Activated T-cell treated with anti-CD3 and anti-CD28 coated beads, Interleukin-2, amount 50 U/mL, for 1 hour (primary cell): ENCODE results near the gene NR3C2.

Experiments
- DNase-seq: peaks from one replicate; pipeline ENCODE4 v3.0.0-alpha.2; 2020

NR3C2 gene

DNA sequence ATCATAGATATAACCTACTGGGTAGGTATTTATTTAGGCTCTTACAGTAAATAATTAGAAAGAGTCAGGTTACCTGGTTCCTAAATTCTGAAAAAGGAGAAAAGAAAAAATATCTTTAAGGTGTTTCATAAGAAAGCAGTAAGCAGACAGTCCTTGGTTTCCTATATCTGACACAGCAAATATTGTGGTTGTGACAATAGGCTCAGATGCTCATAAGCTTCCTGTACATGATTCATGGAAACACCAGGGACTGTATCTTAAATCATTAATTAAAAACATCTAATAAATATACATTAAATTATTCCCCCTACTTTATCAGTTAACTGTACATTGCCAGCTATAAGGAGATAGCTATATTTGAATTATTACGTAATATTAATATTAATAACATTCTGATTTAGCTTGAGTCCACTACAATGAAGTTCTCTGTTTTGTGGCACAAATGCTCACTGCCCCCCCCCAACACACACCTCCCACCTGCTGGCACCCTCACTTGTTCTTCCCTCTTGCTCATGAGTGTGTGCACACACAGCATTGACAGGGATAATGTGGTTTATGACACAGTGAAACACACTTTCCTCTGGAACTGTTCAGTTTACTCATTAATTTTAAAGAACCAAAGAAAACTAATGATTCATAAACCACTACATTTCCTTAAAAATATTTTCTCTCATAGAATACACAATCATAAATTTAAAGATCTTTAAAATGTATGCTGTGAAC, 187.4 kb downstream of the NR3C2 start:
- DNase-seq = no peak

DNA sequence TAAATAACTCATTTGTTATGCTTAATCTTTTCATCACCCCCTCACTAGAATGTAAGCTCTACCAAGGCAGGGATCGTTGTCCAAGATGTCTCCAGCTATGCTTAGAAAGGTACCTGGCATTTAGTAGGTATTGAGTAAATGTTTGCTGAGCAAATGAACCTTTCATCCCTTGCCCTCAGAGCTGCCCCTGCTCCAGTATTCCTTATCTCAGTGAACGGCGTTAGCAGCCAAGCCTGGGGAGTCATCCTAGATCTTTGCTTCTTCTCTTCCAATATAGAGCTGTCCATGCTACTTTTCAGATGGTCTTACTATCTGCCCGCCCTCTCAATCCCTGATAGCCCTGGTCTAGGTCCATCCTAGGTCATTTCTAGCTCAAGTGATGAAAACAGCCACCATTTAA, 188.4 kb downstream of the NR3C2 start:
- DNase-seq = no peak

DNA sequence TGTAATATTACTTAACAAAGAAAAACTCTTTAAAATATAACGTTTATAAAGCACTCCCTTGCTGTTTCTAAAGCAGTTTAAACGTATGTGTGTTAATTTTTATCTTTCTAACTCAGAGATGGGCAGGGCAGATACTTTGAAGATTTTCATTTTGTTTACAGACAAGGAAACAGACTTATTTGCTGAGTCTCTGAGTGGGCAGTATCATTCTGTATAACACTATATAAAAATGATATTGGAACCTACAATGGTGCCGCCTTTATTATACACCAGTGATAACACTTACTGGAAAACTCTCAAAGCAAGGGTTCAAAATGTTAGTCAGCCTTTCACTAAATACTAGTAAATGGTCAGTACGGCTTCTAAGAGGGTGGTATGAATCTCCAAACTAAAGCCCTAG, 193.4 kb downstream of the NR3C2 start:
- no peak for DNase-seq

DNA sequence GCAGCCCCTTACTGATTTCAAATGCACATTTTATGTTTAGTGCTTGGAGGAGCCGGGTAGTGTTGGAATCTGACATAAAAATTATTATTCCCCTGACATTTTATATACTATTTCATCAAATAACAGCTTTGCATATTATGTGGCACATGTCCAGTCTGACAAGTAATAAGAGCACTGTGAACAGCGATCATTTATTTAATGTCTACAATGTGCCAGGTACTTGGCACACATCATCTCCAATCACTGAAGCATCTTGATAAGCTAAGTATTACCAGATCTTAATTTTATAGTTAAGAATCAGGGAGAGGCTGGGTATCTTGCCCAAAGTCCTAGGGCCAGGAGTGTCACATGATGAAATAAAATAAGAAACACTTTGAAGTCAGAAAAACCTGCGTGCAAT, 197.2 kb downstream of the NR3C2 start:
- DNase-seq = no peak

DNA sequence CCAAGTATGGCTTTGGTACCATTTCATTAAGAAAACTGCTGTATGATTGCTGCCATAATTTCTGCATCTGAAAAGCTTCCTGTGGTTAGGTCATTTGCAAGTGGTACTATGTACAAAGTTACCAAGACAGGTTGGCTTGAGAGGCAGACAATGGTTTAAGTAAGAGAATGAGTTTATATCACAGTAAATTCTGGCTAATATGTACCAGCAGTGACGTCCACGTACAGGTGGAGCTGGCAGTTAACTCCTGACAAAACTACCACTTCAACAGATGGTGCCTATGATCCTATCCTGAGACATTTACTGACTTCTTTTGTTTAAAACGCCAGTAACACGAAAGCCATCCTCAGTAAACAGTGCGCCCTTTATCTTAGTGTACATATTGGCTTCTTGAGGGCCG, 198.4 kb downstream of the NR3C2 start:
- no peak for DNase-seq

DNA sequence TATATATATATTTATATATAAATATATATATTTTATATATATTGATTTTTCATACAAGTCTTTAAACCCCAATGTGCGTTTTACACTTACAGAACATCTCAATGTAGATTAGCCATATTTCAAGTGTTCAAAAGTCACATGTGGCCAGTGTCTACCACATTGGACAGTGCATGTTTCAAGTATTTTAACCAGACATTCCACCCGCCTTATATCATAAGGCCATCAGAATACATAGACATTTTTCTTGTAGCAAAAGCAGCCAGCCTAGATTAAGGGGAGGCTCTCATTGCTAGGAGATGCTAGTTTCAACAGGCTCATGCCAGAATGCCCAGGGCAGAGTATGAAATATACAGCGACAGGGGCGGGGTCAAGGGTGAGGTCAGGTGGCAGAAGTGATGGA, 202.0 kb downstream of the NR3C2 start:
- no peak for DNase-seq

DNA sequence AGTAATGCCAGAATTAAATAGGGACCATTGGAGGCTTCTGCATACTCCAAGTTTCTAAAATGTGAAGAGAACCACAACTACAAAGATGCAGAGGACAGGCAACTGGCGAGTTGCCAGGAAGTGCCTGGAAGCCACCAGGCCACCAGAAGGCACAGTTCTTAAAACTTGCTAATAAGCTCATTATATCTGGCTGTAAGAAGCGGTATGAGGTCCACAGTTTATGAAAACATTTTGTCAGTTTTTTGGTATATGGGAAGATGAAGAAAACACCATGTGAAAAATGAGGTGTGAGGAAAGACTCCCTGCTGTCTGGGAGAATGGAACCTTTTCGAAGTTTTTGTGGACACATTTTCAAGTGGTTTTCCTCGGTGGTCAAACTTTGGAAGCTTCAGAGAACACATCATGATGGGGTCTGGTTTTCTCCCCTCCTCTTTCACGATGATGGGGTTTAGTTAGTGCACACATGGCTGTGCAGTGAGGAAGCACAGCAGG, 202.7 kb downstream of the NR3C2 start:
- no peak for DNase-seq

DNA sequence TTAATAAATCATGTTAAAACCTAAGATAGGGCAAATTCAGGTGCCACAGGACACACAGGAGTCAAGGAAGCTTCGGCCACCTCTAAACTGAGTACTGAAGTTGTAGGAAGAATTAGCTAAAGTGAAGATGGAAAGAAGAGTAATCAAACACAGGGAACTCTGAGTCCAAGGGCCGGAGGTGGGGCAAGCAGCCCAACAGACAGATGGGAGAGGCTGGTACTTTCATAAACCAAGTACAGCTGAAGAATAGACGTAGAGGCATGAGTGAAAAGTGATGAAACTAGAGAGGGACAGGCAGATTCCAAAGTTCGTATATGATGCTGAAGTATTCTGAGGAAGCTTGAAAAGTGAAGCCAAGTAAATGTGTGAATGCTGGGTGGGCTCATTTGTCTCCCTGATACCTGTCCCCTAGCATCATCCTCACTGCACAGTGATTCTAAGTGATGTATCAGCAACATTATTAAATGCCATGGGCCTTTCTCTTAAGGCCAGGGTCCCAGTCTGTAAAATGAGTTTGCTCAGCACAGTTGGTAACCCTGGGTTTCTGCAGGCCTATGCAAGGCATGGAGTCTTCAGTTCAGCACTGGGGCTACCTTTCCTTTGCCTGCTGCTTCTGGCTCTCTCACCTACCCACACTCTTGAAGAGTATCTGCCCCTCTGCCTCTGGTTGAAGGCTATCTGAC, 203.3 kb downstream of the NR3C2 start:
- DNase-seq = no peak

DNA sequence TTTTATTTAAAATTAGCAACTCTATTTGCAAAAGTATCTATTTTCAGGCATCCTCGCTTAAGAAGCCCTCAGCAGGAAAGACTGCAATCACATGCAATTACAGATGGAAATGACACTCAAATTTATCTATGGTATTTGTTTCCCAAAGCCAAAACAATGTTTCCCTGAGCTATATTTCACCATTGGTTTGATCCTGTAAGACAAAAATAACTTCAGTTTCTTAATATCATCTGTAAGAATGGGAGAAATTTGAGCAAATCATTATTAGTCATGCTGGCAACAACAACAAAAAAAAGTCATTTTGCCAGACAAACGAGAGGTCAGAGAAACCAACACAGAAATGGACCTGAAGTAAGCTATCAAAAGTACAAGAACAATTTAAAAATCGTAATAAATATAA, 204.1 kb downstream of the NR3C2 start:
- no peak for DNase-seq

DNA sequence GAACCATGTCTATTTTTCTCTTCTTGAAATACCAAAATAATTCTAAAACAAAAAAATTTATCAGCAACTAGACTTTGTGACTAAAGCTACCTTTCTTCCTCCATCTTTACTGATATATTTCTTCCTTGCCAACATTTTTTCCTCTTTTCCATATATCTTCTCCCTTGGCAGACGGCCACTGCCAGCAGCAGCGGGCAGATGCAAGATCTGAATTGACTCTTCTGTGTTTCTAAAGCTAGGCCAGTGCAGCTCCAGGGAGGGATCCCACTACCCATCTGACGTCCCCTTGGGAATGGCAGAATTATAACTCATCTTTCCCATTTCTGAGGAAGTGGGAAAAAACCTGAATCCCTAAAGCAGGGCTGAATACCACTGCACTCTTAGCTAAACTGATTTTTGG, 206.4 kb downstream of the NR3C2 start:
- DNase-seq = no peak

DNA sequence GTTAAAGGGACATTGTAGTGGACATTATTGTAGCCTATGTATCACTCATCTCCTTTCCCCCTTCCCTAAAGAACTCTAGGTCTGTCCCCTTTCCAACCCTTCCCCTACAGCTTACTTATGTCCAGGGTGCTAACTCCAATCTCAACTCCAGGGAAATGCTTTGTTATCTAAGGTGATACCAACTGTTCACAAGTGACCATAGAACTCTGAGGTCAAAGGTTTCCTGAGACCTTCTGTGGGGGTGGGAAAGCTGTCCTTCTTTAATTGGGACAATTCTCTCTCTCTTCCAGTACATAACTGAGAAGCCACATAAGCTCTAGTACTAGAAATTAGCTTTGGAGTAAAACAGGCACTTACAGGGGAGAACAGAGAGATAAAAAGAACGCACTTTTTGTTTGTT, 212.4 kb downstream of the NR3C2 start:
- DNase-seq = no peak

DNA sequence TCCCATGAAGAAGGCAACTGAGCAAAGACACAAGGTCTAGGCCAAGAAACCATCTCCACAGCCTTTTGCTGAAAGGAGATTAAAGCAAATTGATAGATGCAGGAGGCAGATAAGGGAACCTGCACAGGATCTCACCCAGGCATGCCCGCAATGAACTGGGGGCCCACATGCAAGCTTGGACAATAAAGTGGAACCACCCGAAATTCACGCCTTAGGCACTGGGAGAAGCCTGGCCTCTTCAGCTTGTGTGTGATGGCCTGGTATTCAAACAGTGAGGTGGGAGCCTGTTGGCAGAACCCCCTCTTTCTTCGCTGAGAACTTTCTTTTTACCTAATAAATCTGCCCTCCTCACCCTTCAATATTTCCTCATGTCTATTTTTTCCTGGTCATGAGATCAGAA, 213.2 kb downstream of the NR3C2 start:
- DNase-seq = no peak

DNA sequence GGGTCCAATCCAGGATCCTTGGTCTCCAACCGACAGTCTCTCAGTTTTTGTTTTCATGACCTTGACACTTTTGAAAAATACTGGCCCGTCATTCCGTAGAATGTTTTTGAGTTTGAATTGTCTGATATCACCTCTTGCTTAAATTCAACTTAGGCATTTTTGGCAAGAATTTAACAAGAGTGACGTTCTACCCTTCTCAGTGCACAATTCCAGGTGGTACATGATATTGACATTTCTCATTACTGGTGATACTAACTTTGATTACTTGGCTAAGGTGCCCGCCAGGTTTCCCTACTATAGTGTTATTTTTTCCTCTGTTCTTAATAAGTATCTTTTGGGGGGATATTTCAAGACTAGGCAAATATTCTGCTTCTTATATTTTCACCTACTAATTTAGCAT, 215.1 kb downstream of the NR3C2 start:
- no peak for DNase-seq

DNA sequence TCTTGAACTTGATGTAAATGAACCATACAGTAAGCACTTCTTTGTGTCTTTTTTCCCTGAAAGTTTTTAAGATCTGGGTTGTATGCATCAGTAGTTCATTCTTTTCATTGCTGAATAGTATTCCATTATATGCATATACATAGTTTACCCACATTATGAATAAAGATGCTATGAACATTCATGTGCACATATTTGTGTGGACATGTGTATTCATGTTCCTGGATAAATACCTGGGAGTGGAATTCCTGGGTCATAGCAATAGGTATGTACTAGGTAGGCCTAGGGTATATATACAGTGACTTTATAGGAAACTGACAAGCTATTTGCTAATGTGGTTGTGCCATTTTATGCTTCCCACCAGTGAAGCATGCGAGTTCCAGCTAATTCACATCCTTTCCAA, 215.9 kb downstream of the NR3C2 start:
- DNase-seq = no peak

DNA sequence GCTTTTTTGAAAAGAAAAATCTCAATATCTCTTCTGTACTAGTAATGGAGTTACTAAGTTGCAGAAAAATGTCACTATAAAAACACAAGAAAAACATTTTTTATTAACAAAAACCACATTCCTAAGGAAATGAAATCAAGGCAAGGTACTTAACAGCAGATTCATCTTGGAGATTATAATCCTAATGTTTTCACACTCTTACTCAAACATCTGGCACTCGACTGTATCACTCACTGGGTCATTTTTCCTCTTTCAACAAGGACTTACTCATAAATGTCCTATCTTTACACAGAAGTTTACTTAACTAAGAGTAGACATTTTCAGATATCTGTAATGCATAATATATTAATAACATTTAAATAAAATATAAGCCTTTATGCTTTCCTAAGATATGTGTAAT, 216.6 kb downstream of the NR3C2 start:
- DNase-seq = no peak

DNA sequence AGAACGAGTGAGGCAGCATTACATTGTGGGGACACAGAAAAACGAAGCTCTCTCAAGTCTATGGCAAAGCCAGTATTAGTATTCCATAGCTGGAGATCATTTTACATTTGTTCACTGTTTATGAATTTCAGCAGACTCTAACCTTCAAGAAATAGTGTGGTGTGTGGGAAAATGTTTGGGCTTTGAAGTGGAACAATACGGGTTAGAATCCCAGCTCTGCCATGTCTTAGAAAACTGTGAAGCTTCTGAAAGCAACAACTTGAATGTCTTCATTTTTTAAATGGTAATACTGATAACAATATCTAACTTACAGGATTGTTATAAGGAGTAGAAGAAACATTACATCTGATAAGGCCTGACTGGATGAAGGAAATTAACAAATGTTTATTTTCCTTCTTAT, 217.7 kb downstream of the NR3C2 start:
- no peak for DNase-seq

DNA sequence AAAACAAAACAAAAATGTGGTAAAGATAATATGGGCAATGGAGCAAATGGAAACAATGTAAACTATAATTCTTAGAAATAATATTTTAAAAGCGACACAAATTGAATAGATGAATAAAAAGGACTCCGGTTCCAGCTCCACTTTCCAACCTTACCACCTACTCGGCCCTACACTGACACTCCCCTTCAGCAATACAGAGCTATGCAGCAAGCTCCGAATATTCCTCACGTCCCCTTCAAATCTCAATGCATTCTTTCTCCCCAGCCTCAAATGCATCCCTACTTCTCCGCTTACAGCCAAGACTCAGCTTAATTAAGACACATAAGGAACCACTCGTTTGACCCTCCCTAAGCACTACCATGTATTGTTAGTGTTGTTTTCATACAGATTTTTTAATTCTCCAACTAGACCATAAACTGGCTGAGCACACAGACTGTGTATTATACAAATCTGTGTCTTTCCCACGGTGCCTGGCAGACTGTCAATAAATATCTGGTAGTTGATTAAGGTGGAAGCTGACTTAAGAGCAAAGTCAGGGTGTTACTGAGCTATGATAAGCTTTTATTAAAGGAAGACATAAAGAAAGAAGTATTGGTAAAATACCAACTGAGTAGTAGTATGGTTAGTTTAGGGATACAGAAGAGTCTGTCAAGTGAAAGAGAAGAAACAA, 219.1 kb downstream of the NR3C2 start:
- no peak for DNase-seq

DNA sequence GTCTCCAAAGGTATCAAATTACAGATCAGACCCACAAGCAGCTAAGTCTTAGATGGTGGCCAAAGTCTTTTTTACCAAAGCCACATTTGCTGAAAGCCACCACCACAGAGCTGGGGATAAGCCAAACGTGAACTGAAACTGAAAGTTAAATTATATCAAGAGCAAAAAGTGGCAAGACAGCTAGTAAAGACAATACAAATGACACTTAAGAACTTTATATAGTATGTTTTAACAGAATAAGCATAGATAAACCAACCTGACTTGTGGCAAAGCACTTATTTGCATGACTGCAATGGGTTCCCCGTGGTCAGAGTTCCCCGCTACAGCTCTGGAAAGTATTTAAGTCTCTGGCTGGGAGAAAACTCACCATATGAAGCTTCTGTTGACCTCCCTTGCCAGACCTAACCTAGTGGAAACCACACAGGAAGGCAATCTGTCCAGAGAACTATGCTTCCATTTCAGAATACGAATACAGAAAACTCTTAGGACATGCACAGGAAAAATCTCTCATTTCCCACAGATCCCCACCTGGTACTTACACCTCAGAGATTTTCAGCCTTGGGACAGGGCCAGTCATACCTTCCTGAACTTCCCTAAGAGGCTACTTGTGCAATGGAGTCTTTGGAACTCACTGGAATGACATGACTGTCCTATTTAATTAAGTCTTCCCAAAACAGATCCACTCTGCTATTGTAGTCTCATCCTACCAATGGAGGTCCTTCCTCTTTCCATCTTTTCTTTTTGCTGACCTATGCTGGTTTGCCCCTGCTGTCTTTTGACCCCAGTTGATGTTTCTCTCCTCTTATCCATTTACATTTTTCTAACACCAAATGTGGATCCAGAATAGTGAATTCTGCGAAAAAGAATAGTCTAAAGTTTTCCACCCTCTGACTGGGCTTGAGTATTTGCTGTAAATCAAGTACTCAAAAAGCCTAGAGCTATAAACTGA, 225.1 kb downstream of the NR3C2 start:
- no peak for DNase-seq

DNA sequence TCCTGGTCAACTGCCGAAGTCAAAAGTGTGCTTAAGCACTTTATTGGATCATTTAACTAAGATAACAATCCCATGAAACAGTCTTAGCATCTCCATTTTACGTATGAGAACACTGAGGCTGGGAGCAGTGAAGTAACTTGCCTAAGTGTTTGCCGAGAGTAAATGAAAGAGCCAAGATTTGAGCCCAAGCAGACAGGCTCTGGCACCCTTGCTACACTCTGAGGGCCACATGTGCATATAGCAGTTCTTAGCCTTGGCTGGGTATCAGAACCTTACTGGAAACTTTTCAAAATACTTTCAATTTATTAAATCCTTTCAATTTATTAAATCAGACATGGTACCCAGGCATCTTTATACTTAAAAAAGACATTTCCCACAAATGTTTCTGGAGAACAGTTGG, 225.9 kb downstream of the NR3C2 start:
- DNase-seq = no peak

DNA sequence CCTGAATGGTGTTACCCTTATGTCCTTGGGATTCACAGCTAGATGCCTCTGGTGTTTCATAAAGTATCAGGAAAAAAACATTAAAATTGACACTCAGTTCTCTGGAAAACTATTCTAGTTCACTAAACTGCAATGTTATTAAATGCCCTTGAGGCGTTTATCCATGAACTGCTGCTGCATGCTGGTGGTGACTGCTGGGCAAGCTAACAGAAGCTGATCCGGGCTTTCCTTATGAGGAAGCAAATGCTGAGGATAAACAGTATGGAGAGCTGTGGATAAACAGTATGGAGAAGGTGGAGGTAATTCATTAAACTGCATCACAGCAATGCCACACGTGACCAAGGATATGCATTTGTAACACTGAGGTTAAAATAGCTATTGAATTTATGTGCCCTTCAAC, 227.0 kb downstream of the NR3C2 start:
- DNase-seq = no peak

DNA sequence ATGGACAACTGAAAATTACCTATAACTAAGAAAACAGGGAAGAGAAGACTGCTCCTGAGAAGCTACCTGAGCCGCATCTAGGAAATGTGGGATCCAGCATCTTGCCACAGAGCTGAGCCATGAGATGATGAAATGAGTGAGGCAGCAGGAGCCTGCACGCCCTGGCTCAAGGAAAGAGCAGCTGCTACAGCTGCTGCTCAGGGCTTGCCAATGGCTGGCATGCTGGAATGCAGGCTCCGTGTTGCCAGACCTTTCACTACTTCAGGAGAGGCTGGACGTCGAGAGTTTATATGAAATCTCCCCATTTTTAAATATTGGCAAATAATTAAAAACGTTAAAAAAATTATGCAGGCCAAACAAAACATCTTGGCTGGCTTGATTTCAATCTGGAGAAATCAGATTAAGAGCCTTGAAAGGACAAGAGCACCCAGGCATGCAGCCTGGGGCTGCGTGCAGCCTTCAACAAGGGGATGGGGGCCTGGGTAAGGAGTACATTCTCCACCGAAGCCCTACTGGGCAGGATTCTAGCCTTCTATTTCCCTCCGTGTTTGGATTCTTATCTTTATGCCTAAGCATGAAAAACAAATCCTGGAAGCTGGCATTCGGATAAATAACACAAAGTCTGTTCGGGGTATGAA, 227.6 kb downstream of the NR3C2 start:
- DNase-seq = no peak

DNA sequence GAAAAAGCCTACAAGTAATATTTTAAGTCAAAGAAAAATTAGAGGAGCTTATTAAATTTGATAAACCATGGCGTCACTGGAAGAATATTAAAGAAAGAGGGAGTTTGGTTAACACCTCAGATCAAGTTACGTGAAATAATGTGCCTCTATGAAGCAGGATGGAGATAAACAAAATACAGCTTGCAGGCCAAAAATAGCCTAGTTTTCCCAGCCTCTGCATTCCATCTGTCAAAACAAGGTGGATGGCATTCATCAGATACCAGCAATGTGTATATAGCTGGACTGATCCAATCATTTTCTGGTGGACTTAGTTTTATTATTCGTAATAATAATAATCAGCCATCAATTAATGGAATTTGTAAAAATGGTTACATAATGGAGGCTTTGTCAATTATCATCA, 230.7 kb downstream of the NR3C2 start:
- DNase-seq = no peak

DNA sequence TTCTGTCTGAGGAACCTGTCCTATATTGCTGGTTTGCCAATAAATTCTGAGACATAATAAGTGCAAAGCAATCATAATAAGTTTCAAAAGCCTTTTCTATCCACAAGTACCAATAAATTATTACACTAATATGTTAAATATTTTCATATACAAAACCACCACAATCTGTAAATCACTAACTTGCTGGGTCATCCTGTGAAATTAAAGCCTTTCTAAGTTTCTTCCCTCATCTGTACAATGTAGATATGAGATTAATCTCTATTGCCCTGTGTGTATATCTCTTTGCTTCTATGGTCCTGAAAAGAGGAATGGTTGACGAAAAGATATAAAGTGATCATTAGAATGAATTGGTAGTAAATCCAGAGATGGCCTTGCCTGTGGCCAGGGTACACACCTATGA, 231.6 kb downstream of the NR3C2 start:
- DNase-seq = no peak
